OCI-LY3 (cell line): ENCODE data around the gene GJD3.
"Not testable (repeated sequence)": the region's sequence is repeated elsewhere in the genome, so short reads cannot be mapped to it uniquely, and the experiment has no call there.

Source experiments
- EZH2phosphoT487 ChIP-seq: fragments of 200-600 bp; shearing (Covaris generic); IDR thresholded peaks from 2 replicates; pipeline ENCODE4 v1.6.1; 2018; ENCODE audit warnings: antibody characterized with exemption, mixed run types, low read depth
- TF ChIP-seq, protein P1 (sequence below): fragments of 200-600, 300-600 bp; sonication (generic); IDR thresholded peaks from 2 replicates; pipeline ENCODE4 v1.5.1; 2014; ENCODE audit warnings: antibody characterized with exemption, low read length, low read depth

DNA sequence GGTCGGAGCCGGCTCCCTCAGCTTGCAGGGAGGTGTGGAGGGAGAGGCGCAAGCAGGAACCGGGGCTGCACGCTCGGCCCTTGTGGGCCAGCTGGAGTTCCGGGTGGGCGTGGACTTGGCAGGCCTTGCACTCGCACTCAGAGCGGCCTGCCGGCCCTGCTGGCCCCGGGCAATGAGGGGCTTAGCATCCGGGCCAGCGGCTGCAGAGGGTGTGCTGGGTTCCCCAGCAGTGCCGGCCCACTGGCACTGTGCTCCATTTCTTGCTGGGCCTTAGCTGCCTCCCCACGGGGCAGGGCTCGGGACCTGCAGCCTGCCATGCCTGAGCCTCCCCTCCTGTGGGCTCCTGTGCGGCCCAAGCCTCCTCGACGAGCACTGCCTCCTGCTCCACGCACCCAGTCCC lies 11.2 kb upstream of the GJD3 start:
- TF ChIP-seq, protein P1, sequence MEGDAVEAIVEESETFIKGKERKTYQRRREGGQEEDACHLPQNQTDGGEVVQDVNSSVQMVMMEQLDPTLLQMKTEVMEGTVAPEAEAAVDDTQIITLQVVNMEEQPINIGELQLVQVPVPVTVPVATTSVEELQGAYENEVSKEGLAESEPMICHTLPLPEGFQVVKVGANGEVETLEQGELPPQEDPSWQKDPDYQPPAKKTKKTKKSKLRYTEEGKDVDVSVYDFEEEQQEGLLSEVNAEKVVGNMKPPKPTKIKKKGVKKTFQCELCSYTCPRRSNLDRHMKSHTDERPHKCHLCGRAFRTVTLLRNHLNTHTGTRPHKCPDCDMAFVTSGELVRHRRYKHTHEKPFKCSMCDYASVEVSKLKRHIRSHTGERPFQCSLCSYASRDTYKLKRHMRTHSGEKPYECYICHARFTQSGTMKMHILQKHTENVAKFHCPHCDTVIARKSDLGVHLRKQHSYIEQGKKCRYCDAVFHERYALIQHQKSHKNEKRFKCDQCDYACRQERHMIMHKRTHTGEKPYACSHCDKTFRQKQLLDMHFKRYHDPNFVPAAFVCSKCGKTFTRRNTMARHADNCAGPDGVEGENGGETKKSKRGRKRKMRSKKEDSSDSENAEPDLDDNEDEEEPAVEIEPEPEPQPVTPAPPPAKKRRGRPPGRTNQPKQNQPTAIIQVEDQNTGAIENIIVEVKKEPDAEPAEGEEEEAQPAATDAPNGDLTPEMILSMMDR, result not testable (repeated sequence)
- TF ChIP-seq EZH2phosphoT487, result not testable (repeated sequence)
